ENCODE results near the gene PLEKHH3. TPM values are rescaled to one million over a fixed set of nuclear protein-coding genes. Genes with fewer than 3 reads are reported as not detected.

PLEKHH3 gene
- total RNA-seq, 2 donors from 2014 or later: 63.0 to 105 TPM

GRCh38 chr17:42702446-42702845 is 25.7 kb upstream of the PLEKHH3 start:
- intact Hi-C loops (cut with DNase I): no loop called here
- 81 to 85% methylated on average over 3 to 11 of the region's 11 CpGs for WGBS, 2 donors
- DNase-seq (no peak), ATAC-seq (no peak)
- H3K36me3 ChIP-seq (replicated peaks in 1 of 2; ENCODE audit: insufficient read depth in 1 of 2, low read depth in 2 of 2): peaks cover 19 to 38% of the 10 kb centered on the region in 2 donors
- no peaks in the 10 kb centered on the region for H3K4me1 ChIP-seq
- no peak overlapping the region for H3K4me3 ChIP-seq
- no peak for TF ChIP-seq CTCF (IDR thresholded peaks at IDR 0.05)
- TF ChIP-seq POLR2A (IDR thresholded peaks at IDR 0.05): no peak
- H3K27me3 ChIP-seq: no peaks in the 10 kb centered on the region
- H3K9me3 ChIP-seq: no peaks in the 10 kb centered on the region
- no peak overlapping the region for H3K27ac ChIP-seq

- DNase-seq (no peak), ATAC-seq (no peak)
- Histone ChIP-seq H3K27ac (no peak overlapping the region), H3K4me1 (no peaks in the 10 kb centered on the region), H3K36me3 (replicated peaks in 1 of 2; ENCODE audit: insufficient read depth in 1 of 2, low read depth in 2 of 2) (peaks cover 16 to 25% of the 10 kb centered on the region in 2 donors), H3K9me3 (no peaks in the 10 kb centered on the region), H3K27me3 (no peaks in the 10 kb centered on the region), H3K4me3 (no peak overlapping the region)
- intact Hi-C loops (cut with DNase I): no loop called here
- 82 to 84% methylated on average over 10 of the region's 10 CpGs for WGBS, 2 donors
- TF ChIP-seq POLR2A (IDR thresholded peaks at IDR 0.05) (no peak), CTCF (IDR thresholded peaks at IDR 0.05) (no peak)
Measured at GRCh38 chr17:42700586-42701289, 23.9 kb upstream of the PLEKHH3 start.

- Histone ChIP-seq H3K36me3 (replicated peaks in 1 of 2; ENCODE audit: insufficient read depth in 1 of 2, low read depth in 2 of 2) (peaks cover 7 to 12% of the 10 kb centered on the region in 2 donors), H3K4me1 (no peaks in the 10 kb centered on the region), H3K4me3 (no peak overlapping the region), H3K27me3 (no peaks in the 10 kb centered on the region), H3K9me3 (no peaks in the 10 kb centered on the region), H3K27ac (no peak overlapping the region)
- intact Hi-C loops (cut with DNase I): loop anchor here (10.0 kb wide), 1 partner anchor 245 kb away; no protein-coding TSS in a partner anchor
- ATAC-seq: no peak
- 95 to 98% methylated on average over 4 of the region's 4 CpGs for WGBS, 2 donors
- TF ChIP-seq CTCF (IDR thresholded peaks at IDR 0.05) (no peak), POLR2A (IDR thresholded peaks at IDR 0.05) (no peak)
- no peak for DNase-seq
Measured at GRCh38 chr17:42699415-42699740, 22.6 kb upstream of the PLEKHH3 start.

GRCh38 chr17:42698736-42699414 is 22.1 kb upstream of the PLEKHH3 start:
- peak in 1 of 4 donors; percentile 26 for DNase-seq
- no peak for TF ChIP-seq POLR2A (IDR thresholded peaks at IDR 0.05)
- TF ChIP-seq CTCF (IDR thresholded peaks at IDR 0.05): no peak
- Histone ChIP-seq H3K9me3 (no peaks in the 10 kb centered on the region), H3K4me3 (no peak overlapping the region), H3K27me3 (no peaks in the 10 kb centered on the region), H3K27ac (no peak overlapping the region), H3K4me1 (no peaks in the 10 kb centered on the region), H3K36me3 (replicated peaks in 1 of 2; ENCODE audit: insufficient read depth in 1 of 2, low read depth in 2 of 2) (peaks cover 4 to 8% of the 10 kb centered on the region in 2 donors)
- WGBS, 2 donors: 78 to 92% methylated on average over 2 of the region's 2 CpGs
- intact Hi-C loops (cut with DNase I): loop anchor here (10.0 kb wide), 1 partner anchor 246 kb away; no protein-coding TSS in a partner anchor
- ATAC-seq: no peak

Measured in body of pancreas (tissue), 4 donors.